SK-MEL-5 (cell line): ENCODE measurements around the gene SIL1. TPM values are rescaled to one million over a fixed set of nuclear protein-coding genes. Genes with fewer than 3 reads are reported as not detected.
"Not testable (repeated sequence)": the region's sequence is repeated elsewhere in the genome, so short reads cannot be mapped to it uniquely, and the experiment has no call there.

ENCODE experiments used
- DNase-seq: peaks from one replicate; pipeline ENCODE4 v3.0.0-alpha.2; 2016; ENCODE audit warnings: low read depth, low spot score
- in situ Hi-C: cut with HindIII; loops from 2 replicates; pipeline ENCODE4 v1.10.0; 2016; ENCODE audit warnings: low sequenced_read_pairs, high pct_unique_total_duplicates, low pct_unique_long_range_greater_than_20kb
- small RNA-seq, 2 experiments: library from RNA; depleted of rRNA; stranded (forward); fragments of <200 nt; gene quantifications; one replicate each; pipeline ENCODE3, GENCODE V24; 2014
- total RNA-seq: library from RNA; depleted of rRNA; stranded (reverse); fragments of >200 nt; shearing (Covaris generic); gene quantifications from 2 replicates; pipeline ENCODE4 v1.2.3, GENCODE V29; 2014; rRNA removed

The SIL1 gene
- total RNA-seq, 1 experiment from 2014 or later = 66.1 TPM

GRCh38 chr5:138921362-138921761 is 276.8 kb downstream of the SIL1 start:
- in situ Hi-C loops, DNase-seq: not testable (repeated sequence)

- no peak for DNase-seq
- in situ Hi-C loops = no loop called here
These were observed 278.0 kb downstream of the SIL1 start for GRCh38 chr5:138920181-138920580.

DNA sequence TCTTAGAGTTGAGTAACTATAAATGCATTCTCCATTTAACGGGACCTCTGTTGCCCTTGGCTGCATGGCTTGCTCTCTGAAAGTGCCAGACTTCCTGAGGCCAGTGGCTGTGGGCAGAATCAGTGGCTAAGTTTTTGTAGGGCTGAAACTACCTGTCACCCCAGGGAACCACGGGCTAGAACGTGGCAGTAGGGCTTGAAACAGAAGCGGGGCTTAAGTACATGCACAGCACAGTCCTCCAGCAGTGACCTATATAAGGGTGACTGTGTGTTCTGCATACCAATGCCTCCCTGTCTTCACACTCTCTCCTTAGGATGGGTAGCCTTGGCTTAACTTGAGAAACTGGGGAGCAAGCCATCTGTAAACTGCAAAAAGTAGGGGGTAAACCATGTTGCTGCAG is 279.5 kb downstream of the SIL1 start:
- in situ Hi-C loops = no loop called here
- no peak for DNase-seq

DNA sequence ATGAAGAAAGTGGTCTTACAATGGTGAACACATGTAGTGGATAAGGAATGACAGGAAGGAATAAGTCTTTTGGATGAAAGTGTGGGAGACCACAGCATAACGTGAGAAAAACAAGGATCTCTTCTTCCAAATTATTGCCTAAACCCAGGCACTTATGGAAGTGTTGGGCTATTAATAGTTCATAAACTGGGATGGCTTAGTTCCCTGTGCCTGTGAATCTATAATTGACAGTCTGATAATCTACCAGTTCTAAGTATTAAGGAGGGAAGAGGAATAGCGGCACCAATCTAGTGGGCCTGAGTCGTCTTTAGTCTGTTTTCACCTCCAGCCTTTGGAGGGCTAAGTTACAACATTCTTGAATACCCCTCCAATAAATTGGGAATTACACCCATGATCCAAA is 283.8 kb downstream of the SIL1 start:
- in situ Hi-C loops = no loop called here
- DNase-seq = no peak

DNA sequence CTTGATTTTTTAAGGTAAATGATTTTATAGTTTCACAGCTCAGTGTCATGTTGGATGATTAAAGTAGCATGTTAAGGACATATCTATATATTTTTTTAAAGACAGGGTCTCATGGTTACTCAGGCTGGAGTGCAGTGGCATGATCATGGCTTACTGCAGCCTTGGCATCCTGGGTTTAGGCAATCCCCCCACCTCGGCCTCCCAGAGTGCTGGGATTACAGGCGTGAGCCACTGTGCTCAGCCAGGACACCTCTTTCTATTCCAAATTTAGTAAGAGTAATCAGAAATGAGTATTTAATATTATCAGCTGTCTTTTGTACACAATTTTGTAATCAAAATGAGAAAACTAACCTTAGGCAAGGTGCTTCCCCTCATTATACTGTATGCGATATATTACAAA is 284.4 kb downstream of the SIL1 start:
- in situ Hi-C loops = no loop called here
- no peak for DNase-seq

DNA sequence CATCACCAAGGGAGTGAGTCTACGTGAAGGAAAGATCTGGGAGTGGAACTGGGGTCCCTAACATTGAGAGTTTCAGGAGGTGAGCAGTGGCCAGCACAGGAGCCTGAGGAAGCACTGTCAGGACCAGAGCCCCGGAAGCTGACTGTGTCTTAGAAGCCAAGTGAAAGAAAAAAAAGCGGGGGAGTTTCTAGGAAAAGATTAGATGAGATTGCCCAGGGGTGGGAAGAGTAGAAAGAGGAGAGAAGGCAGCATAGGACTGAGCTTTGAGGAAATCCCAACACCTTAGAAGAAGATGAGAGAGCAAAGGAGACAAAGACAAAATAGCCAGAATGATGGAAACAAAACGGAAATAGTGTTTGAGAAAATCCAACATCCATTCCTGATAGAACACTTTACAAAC is 286.1 kb downstream of the SIL1 start:
- in situ Hi-C loops = no loop called here
- no peak for DNase-seq

DNA sequence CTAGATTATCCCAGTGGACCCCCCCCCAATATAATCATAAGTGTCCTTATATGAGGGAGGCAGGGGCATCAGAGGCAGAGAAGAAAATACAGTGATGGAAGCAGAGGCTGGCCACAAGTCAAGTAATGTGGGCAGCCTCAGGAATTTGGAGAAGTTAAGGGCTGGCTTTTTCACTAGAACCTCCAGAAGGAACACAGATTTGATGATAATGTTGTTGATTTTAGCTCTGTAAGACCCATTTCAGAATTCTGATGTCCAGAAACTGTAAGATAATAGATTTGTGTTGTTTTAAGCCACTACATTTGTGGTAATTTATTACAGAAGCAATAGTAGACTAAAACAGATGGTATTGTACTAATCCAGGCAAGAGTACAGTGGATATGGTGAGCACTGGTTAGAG is 286.7 kb downstream of the SIL1 start:
- in situ Hi-C loops = no loop called here
- DNase-seq = no peak

- in situ Hi-C loops = no loop called here
- DNase-seq = no peak
These were observed 287.5 kb downstream of the SIL1 start for GRCh38 chr5:138910546-138911185.

DNA sequence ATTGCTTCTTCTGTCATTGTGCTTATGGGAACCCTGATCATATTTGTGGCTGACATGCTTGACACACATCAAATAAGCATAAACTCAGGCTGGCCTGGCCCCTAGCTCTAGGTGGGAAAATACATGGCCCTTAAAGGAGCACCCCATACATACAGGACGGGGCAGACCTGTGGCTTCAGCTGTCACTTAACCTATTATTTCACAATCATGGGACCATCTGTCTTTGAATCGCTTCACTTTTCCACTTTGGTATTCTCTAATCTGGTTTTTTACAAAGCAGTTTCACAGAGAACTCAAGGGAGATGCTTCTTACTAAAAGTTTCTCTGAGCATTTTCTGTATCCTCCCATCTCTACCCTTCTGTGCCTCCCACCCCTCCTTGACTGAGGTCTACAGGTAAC is 288.4 kb downstream of the SIL1 start:
- no peak for DNase-seq
- in situ Hi-C loops = no loop called here

- in situ Hi-C loops = no loop called here
- DNase-seq = no peak
These were observed 292.6 kb downstream of the SIL1 start for GRCh38 chr5:138905541-138905940.

- in situ Hi-C loops = no loop called here
- no peak for DNase-seq
These were observed 294.9 kb downstream of the SIL1 start for GRCh38 chr5:138903130-138903775.

DNA sequence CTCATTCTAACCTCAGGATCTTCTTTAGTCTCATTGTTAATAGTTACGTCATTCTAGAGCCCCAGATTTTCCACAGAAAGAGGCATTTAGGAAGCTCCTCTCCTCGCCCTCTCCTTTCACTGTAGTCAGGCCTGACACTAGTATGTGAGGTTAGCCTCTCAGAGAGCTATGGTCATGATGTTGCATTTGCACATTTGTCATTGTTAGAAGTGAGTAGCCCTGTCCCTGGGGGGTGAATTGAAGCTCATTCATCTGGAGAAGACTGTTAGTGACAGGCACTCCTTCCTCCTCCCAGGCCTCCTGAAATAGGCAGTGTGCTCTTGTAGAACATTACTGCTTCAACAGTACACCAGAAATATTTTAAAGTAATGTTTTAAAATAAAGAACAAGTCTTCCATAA is 296.5 kb downstream of the SIL1 start:
- in situ Hi-C loops = no loop called here
- no peak for DNase-seq

DNA sequence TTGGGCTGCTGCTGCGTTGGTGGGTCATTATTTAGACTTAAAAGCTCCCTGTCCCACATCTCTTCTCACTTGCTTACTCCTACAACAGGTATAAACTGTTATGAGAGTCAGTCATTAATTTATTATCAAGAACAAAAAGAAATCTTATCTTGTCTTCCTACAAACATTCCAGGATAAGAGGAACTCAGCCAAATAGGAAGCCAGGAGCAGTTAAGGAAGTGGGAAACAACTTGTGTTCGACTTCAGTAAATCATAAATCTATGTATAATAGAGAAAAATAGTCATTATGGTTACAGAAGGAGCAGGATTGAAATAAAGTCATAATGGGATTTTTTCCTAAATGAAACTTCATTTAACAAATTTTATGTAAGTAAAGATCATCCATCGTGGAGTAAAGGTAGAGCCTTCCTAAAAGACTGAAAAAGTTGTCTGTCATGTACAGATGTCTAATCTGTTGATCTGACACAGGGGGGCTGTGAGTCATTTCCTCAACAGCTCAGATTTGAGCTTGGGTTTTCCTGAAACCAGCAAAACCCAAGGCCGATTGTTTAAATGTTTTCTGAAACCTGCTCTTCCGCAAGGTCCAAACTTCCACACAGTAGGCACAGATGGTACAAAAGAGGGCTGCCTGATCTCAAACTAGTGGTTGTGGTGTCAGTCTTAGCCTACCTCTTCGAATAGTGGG is 297.7 kb downstream of the SIL1 start:
- no peak for DNase-seq

DNA sequence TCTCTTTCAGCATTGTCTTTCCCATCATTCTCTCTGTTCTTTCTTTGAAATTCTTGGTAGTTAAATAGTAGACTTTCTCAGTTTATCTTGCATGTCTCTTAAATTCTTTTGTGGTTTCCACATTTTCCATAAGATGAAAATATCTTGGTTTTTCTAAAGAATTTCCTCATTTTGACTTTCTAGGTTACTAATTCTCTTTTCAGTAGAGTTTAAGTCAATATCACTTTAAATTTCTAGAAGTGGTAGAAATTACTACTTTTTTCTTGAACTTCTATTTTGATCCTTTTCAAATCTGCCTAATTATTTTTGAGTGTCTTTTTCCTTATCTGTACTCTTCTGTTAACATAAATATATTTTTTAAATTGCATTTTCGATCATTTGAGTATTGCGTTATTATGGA is 299.4 kb downstream of the SIL1 start:
- in situ Hi-C loops = no loop called here
- no peak for DNase-seq

More for the DNA sequence above, 297.7 kb downstream of the SIL1 start:
- in situ Hi-C loops = no loop called here

DNA sequence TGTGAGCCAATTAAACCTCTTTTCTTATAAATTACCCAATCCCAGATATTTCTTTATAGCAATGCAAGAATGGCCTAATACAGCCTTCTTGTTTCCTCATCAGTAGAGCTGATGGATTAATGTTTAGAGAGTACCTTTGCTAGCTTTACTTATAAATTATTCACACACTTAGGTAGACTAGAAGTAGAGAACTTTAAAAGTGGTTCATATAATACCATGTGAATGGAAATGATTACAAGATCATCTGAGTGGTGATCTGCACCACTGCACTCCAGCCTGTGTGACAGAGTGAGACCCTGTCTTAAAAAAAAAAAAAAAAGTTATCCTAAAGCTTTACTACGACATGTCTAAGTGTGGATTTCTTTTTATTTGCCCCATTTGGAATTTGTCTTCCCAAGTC is 299.9 kb downstream of the SIL1 start:
- in situ Hi-C loops = no loop called here
- no peak for DNase-seq

Small RNAs within 50 kb of the gene (small RNA-seq; reads per million reads assigned to genes)
- 0 reads per million in 2 experiments for gene RNU6-572P

Other genes starting within 250 kb of the SIL1 start
- gene MATR3, start 95.4 kb upstream of the SIL1 start, total RNA-seq = 282 and 295 TPM in 2 replicates
- gene PAIP2, start 143.5 kb upstream of the SIL1 start, total RNA-seq = 84.1 and 98.7 TPM in 2 replicates
- gene SLC23A1, start 184.9 kb upstream of the SIL1 start, total RNA-seq = not detected in 2 replicates
- not detected in 2 replicates for gene MZB1, start 191.5 kb upstream of the SIL1 start, total RNA-seq
- 0.03 and 0.19 TPM in 2 replicates for gene PROB1, start 196.7 kb upstream of the SIL1 start, total RNA-seq
- 9.7 and 13.3 TPM in 2 replicates for gene SPATA24, start 205.7 kb upstream of the SIL1 start, total RNA-seq
- gene DNAJC18, start 241.2 kb upstream of the SIL1 start, total RNA-seq = 6.0 and 9.0 TPM in 2 replicates